Measurements from ENCODE around the gene DENND4B.

Gene DENND4B

DNA sequence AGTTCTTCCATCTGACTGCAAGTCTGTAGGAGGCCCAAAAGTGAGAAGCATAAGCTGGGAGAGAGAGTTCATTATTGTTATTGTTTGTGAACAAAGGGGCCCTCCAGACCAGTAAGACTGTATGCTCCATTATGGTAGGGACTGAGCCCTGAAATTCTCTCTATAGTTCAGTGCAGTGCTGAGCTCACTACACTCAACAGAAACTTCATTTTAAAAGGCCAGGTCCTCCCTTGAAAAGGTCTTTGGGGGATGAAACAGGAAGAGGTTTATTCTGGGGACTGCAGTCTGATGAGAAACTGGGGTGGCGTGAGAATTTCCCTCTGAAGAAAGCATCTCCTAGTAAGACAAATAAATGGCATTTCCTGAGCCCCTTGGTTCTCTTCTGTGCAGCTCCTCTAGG, 18.3 kb downstream of the DENND4B start:
- TF ChIP-seq EZH2phosphoT487 (conservative IDR thresholded peaks at IDR 0.05; ENCODE audit: low read length) = no peak
- TF ChIP-seq, protein P1, sequence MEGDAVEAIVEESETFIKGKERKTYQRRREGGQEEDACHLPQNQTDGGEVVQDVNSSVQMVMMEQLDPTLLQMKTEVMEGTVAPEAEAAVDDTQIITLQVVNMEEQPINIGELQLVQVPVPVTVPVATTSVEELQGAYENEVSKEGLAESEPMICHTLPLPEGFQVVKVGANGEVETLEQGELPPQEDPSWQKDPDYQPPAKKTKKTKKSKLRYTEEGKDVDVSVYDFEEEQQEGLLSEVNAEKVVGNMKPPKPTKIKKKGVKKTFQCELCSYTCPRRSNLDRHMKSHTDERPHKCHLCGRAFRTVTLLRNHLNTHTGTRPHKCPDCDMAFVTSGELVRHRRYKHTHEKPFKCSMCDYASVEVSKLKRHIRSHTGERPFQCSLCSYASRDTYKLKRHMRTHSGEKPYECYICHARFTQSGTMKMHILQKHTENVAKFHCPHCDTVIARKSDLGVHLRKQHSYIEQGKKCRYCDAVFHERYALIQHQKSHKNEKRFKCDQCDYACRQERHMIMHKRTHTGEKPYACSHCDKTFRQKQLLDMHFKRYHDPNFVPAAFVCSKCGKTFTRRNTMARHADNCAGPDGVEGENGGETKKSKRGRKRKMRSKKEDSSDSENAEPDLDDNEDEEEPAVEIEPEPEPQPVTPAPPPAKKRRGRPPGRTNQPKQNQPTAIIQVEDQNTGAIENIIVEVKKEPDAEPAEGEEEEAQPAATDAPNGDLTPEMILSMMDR (IDR thresholded peaks at IDR 0.05; ENCODE audit: insufficient read depth, low read length, poor library complexity, severe bottlenecking) = no peak
- no peaks in the 10 kb centered on the region; the same call in 1 of the 2 replicates for H3K79me2 ChIP-seq (ENCODE audit: insufficient read depth, low read length)
- H3K4me3 ChIP-seq (ENCODE audit: insufficient read depth, low read length, poor library complexity, severe bottlenecking) = no peak overlapping the region
- no peak overlapping the region for H3K9ac ChIP-seq (ENCODE audit: low read length)
- peak overlapping the region; percentile 32; the same call in 1 of the 2 replicates for H3K27ac ChIP-seq (ENCODE audit: low read depth, low read length)
- no peaks in the 10 kb centered on the region for H3K27me3 ChIP-seq (ENCODE audit: low read length)
- no peaks in the 10 kb centered on the region for H3K9me3 ChIP-seq (ENCODE audit: insufficient read depth, low read length)
- no peak overlapping the region for H2AFZ ChIP-seq (ENCODE audit: low read depth, low read length, severe bottlenecking)
- no peaks in the 10 kb centered on the region for H3K36me3 ChIP-seq (ENCODE audit: low read length)
- H3K4me2 ChIP-seq (ENCODE audit: low read depth, low read length, poor library complexity, severe bottlenecking) = no peak overlapping the region
- no peaks in the 10 kb centered on the region for H3K9me2 ChIP-seq (replicated peaks; ENCODE audit: insufficient read depth, low read length)
- peaks cover 20% of the 10 kb centered on the region for H3F3A ChIP-seq (ENCODE audit: insufficient read depth)
- no peaks in the 10 kb centered on the region for H4K20me1 ChIP-seq (ENCODE audit: low read depth, low read length)

DNA sequence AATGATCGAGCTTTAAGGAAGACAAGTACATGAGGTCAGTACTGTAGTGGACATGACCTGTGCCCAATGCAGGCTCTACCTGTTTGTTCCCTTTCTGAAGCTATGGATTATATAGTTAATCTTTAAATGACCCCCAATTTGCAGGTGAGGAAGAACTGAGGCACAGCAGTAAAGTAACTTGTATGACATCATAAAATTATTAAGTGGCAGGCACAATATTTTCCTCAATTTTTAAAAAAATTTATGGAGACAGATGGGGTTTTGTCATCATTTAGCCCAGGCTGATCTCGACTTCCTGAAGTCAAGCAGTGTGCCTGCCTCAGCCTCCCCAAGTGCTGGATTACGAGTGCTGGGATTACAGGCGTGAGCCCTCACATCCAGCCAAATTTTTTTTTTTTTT, 20.1 kb downstream of the DENND4B start:
- Histone ChIP-seq H4K20me1 (ENCODE audit: low read depth, low read length) (no peaks in the 10 kb centered on the region), H3K9me3 (ENCODE audit: insufficient read depth, low read length) (no peaks in the 10 kb centered on the region), H3K9ac (ENCODE audit: low read length) (no peak overlapping the region), H3K79me2 (ENCODE audit: insufficient read depth, low read length) (peaks cover 8% of the 10 kb centered on the region), H3K27me3 (ENCODE audit: low read length) (no peaks in the 10 kb centered on the region), H3K9me2 (replicated peaks; ENCODE audit: insufficient read depth, low read length) (no peaks in the 10 kb centered on the region), H3F3A (ENCODE audit: insufficient read depth) (peaks cover 20% of the 10 kb centered on the region), H3K4me2 (ENCODE audit: low read depth, low read length, poor library complexity, severe bottlenecking) (no peak overlapping the region), H3K27ac (ENCODE audit: low read depth, low read length) (no peak overlapping the region), H3K36me3 (ENCODE audit: low read length) (no peaks in the 10 kb centered on the region), H2AFZ (ENCODE audit: low read depth, low read length, severe bottlenecking) (no peak overlapping the region), H3K4me3 (ENCODE audit: insufficient read depth, low read length, poor library complexity, severe bottlenecking) (no peak overlapping the region)
- TF ChIP-seq EZH2phosphoT487 (conservative IDR thresholded peaks at IDR 0.05; ENCODE audit: low read length) = no peak
- TF ChIP-seq, protein P1 (IDR thresholded peaks at IDR 0.05; ENCODE audit: insufficient read depth, low read length, poor library complexity, severe bottlenecking) = no peak

DNA sequence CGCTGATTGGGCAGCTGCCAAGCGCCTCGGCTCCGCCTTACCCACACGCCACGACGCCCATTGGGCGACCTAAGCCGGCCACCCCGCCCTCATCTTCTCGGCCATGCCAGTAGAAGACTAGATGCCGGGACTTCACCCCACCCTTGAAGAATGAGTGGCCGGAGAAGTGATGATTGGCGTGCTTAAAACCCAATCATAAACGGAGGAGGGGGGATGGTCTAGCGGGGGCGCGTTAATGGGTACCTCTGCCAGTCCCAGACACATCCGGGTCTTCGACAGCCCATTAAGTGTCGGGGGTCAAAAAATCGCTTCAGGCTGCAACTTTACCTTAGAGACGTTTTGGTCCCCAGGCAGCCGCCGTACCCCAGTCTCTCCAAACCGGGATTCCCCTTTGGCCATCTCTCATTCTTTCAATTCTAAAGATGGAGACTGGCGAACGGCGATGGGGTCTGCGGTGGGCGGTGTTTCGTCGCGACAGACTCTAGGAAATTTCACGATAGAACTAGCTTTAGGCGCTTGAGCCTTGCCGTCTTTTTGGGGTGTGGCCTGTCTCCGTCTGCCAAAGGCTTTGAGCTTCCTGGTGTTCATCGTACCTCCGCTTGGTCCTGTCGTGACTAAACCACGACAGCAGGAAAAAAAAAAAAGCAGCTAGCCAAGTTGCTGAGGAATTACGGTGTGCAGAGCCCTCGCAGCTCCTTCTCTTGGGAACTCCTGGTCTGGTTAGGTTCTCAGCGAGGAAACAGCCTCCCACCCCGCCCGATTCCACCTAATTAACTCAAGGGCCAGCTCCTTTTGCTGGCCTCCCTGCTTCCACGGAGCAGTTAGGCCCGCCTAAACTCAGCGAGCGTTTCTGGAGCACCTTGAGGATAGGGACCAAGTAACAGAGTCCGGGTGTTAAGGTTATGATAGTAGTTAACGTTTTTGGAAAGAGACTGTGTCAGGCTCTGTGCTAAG, 23.3 kb downstream of the DENND4B start, which contains the start of gene GATAD2B:
TSS of gene GATAD2B (minus strand) at position 1 of the 954 bp plus-strand sequence. CDS start 94,625 bp downstream, outside the sequence.
- Histone ChIP-seq H3K27ac (ENCODE audit: low read depth, low read length) (peak within 1 kb of the TSS; percentile 85), H2AFZ (ENCODE audit: low read depth, low read length, severe bottlenecking) (peak within 1 kb of the TSS; percentile 77), H3F3A (ENCODE audit: insufficient read depth) (peaks cover 10% of the 10 kb centered on the region), H3K9me3 (ENCODE audit: insufficient read depth, low read length) (no peaks in the 10 kb centered on the region), H3K4me2 (ENCODE audit: low read depth, low read length, poor library complexity, severe bottlenecking) (peak within 1 kb of the TSS; percentile 95), H3K36me3 (ENCODE audit: low read length) (0 out of 2 replicates have a peak, but pooled peaks cover 7% of the 10 kb centered on the region), H3K79me2 (ENCODE audit: insufficient read depth, low read length) (peaks cover 40% of the 10 kb centered on the region), H4K20me1 (ENCODE audit: low read depth, low read length) (peaks cover 4% of the 10 kb centered on the region; the same call in 1 of the 2 replicates), H3K9ac (ENCODE audit: low read length) (peak within 1 kb of the TSS; percentile 93), H3K27me3 (ENCODE audit: low read length) (no peaks in the 10 kb centered on the region), H3K9me2 (replicated peaks; ENCODE audit: insufficient read depth, low read length) (no peaks in the 10 kb centered on the region), H3K4me3 (ENCODE audit: insufficient read depth, low read length, poor library complexity, severe bottlenecking) (peak within 1 kb of the TSS; percentile 88)
- TF ChIP-seq EZH2phosphoT487 (conservative IDR thresholded peaks at IDR 0.05; ENCODE audit: low read length) = no peak
- TF ChIP-seq, protein P1 (IDR thresholded peaks at IDR 0.05; ENCODE audit: insufficient read depth, low read length, poor library complexity, severe bottlenecking) = no peak

Measured in SU-DHL-6 (cell line).